Stimulated activated effector memory CD8-positive, alpha-beta T cell treated with anti-CD3 and anti-CD28 coated beads, Interleukin-12 subunit alpha, Interleukin-12 subunit beta, amount 100 ng/mL, for 72 hours (primary cell): ENCODE data around the gene CYP2U1.
"Not testable (repeated sequence)": the region's sequence is repeated elsewhere in the genome, so short reads cannot be mapped to it uniquely, and the experiment has no call there.

ENCODE experiments used
- ATAC-seq: fragments of 150-1000 bp; cut with Tn5 transposase; 2 replicates; pipeline ENCODE4 v1.10.0; 2021
- DNase-seq, 2 donors: peaks; one replicate each; pipeline ENCODE4 v3.0.0; 2021 to 2022; ENCODE audit warnings: low spot score in 2 of 2
- H3K27ac Mint-ChIP-seq: one replicate; pipeline ENCODE4 v1.8.0; 2022; ENCODE audit warnings: mild to moderate bottlenecking, mixed read lengths
- H3K36me3 Mint-ChIP-seq: one replicate; pipeline ENCODE4 v1.8.0; 2022; ENCODE audit warnings: mild to moderate bottlenecking, mixed read lengths
- H3K4me1 Mint-ChIP-seq: one replicate; pipeline ENCODE4 v1.8.0; 2022; ENCODE audit warnings: mixed read lengths
- H3K4me3 Mint-ChIP-seq: one replicate; pipeline ENCODE4 v1.8.0; 2022; ENCODE audit warnings: mild to moderate bottlenecking, mixed read lengths
- H3K9me3 Mint-ChIP-seq: one replicate; pipeline ENCODE4 v1.8.0; 2022; ENCODE audit warnings: mixed read lengths

The CYP2U1 gene

GRCh38 chr4:107906458-107907100 is 24.8 kb upstream of the CYP2U1 start:
- H3K36me3 Mint-ChIP-seq: no peaks in the 10 kb centered on the region

GRCh38 chr4:107908377-107908776 is 23.0 kb upstream of the CYP2U1 start:
- Mint-ChIP-seq H3K36me3 (no peaks in the 10 kb centered on the region), H3K9me3 (peaks cover 6% of the 10 kb centered on the region), H3K4me3 (no peak overlapping the region), H3K27ac (no peak overlapping the region), H3K4me1 (no peaks in the 10 kb centered on the region)
- DNase-seq: no peak
- ATAC-seq: no peak

More at GRCh38 chr4:107906458-107907100, 24.8 kb upstream of the CYP2U1 start:
- ATAC-seq: no peak
- no peaks in the 10 kb centered on the region for H3K4me1 Mint-ChIP-seq
- peaks cover 6% of the 10 kb centered on the region for H3K9me3 Mint-ChIP-seq
- no peak overlapping the region for H3K4me3 Mint-ChIP-seq
- H3K27ac Mint-ChIP-seq: no peak overlapping the region
- DNase-seq: no peak

- ATAC-seq (peak; percentile 76), DNase-seq (peak in 1 of 2 donors; percentile 25)
- Mint-ChIP-seq H3K36me3 (no peaks in the 10 kb centered on the region), H3K9me3 (no peaks in the 10 kb centered on the region), H3K4me3 (no peak overlapping the region), H3K4me1 (no peaks in the 10 kb centered on the region), H3K27ac (no peak overlapping the region)
Measured at GRCh38 chr4:107913283-107913899, 18.0 kb upstream of the CYP2U1 start.

- Mint-ChIP-seq H3K4me3 (no peak overlapping the region), H3K4me1 (no peaks in the 10 kb centered on the region), H3K36me3 (no peaks in the 10 kb centered on the region), H3K9me3 (peaks cover 2% of the 10 kb centered on the region), H3K27ac (no peak overlapping the region)
- no peak for ATAC-seq
- DNase-seq: no peak
Measured at GRCh38 chr4:107915220-107915619, 16.1 kb upstream of the CYP2U1 start.

- H3K9me3 Mint-ChIP-seq: peaks cover 2% of the 10 kb centered on the region
- no peak overlapping the region for H3K27ac Mint-ChIP-seq
- H3K4me1 Mint-ChIP-seq: no peaks in the 10 kb centered on the region
- no peaks in the 10 kb centered on the region for H3K36me3 Mint-ChIP-seq
- H3K4me3 Mint-ChIP-seq: no peak overlapping the region
- DNase-seq (no peak), ATAC-seq (no peak)
Measured at GRCh38 chr4:107916623-107917022, 14.7 kb upstream of the CYP2U1 start.

- Mint-ChIP-seq H3K36me3 (no peaks in the 10 kb centered on the region), H3K9me3 (peaks cover 2% of the 10 kb centered on the region), H3K4me3 (no peak overlapping the region), H3K27ac (no peak overlapping the region), H3K4me1 (no peaks in the 10 kb centered on the region)
- no peak for ATAC-seq
- DNase-seq: no peak
Measured at GRCh38 chr4:107917500-107917899, 13.8 kb upstream of the CYP2U1 start.

- Mint-ChIP-seq H3K27ac (no peak overlapping the region), H3K4me3 (no peak overlapping the region), H3K4me1 (no peaks in the 10 kb centered on the region), H3K36me3 (no peaks in the 10 kb centered on the region), H3K9me3 (peaks cover 2% of the 10 kb centered on the region)
- DNase-seq: no peak
- ATAC-seq: no peak
Measured at GRCh38 chr4:107922486-107923473, 8.6 kb upstream of the CYP2U1 start.

- not testable (repeated sequence) for ATAC-seq, H3K27ac Mint-ChIP-seq, H3K4me1 Mint-ChIP-seq, H3K9me3 Mint-ChIP-seq, H3K4me3 Mint-ChIP-seq, DNase-seq, H3K36me3 Mint-ChIP-seq
Measured at GRCh38 chr4:107925713-107926112, 5.6 kb upstream of the CYP2U1 start.

GRCh38 chr4:107926875-107927274 is 4.5 kb upstream of the CYP2U1 start:
- not testable (repeated sequence) for H3K36me3 Mint-ChIP-seq, H3K4me1 Mint-ChIP-seq, DNase-seq, H3K27ac Mint-ChIP-seq, H3K9me3 Mint-ChIP-seq, H3K4me3 Mint-ChIP-seq, ATAC-seq

- Mint-ChIP-seq H3K36me3 (peaks cover 5% of the 10 kb centered on the region), H3K27ac (peak overlapping the region; percentile 56), H3K4me3 (peak overlapping the region; percentile 76), H3K9me3 (no peaks in the 10 kb centered on the region), H3K4me1 (peaks cover 21% of the 10 kb centered on the region)
- ATAC-seq: peak; percentile 46
- DNase-seq: no peak
Measured at GRCh38 chr4:107931775-107932321, 499 bp downstream of the CYP2U1 start.

GRCh38 chr4:107935246-107935645 is 3.9 kb downstream of the CYP2U1 start:
- no peaks in the 10 kb centered on the region for H3K9me3 Mint-ChIP-seq
- H3K4me3 Mint-ChIP-seq: no peak overlapping the region
- H3K27ac Mint-ChIP-seq: no peak overlapping the region
- no peak for DNase-seq
- H3K4me1 Mint-ChIP-seq: peaks cover 21% of the 10 kb centered on the region
- H3K36me3 Mint-ChIP-seq: peaks cover 5% of the 10 kb centered on the region
- no peak for ATAC-seq

GRCh38 chr4:107937040-107937439 is 5.7 kb downstream of the CYP2U1 start:
- Mint-ChIP-seq H3K27ac (no peak overlapping the region), H3K36me3 (peaks cover 3% of the 10 kb centered on the region), H3K4me3 (no peak overlapping the region), H3K9me3 (no peaks in the 10 kb centered on the region), H3K4me1 (peaks cover 11% of the 10 kb centered on the region)
- no peak for DNase-seq
- no peak for ATAC-seq

- no peaks in the 10 kb centered on the region for H3K9me3 Mint-ChIP-seq
- H3K36me3 Mint-ChIP-seq: no peaks in the 10 kb centered on the region
- DNase-seq (no peak), ATAC-seq (peak; percentile 66)
- H3K27ac Mint-ChIP-seq: no peak overlapping the region
- no peak overlapping the region for H3K4me3 Mint-ChIP-seq
- no peaks in the 10 kb centered on the region for H3K4me1 Mint-ChIP-seq
Measured at GRCh38 chr4:107939307-107939706, 8.0 kb downstream of the CYP2U1 start.

GRCh38 chr4:107945809-107946208 is 14.5 kb downstream of the CYP2U1 start:
- Mint-ChIP-seq H3K27ac (no peak overlapping the region), H3K4me1 (no peaks in the 10 kb centered on the region), H3K9me3 (no peaks in the 10 kb centered on the region), H3K4me3 (no peak overlapping the region), H3K36me3 (no peaks in the 10 kb centered on the region)
- ATAC-seq: no peak
- no peak for DNase-seq
